Measurements from ENCODE around the gene GHSR.

The GHSR gene

DNA sequence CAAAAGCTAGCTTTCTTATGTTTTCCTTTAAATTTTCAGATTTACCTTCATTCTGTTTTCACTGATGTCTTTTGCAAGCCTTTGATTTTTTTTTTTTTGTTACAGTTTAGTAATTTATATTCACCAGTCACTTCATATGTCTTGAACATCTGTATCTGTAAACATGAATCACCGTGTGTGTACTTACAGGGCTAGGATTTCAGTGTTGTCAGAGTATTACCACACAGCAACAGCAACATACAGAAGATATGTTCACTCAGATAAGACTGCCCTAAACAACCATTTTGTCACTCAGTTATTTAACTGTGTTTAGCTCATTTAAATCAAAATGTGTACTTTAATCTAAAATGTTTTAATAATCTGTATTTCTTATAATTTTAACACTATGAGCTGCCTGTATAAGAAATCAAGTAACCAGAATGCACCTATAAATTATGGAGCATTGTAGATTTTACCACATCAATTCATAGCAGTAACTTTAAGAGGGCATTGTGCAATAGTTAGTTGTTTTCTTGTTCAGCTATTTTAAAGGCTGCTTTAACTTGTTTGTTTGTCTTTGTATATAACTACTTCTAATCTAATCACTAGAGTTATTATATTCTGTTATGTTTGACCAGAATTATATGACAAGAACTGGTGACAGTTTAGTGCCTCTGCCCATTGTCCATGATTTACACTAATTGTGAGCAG lies 50.4 kb downstream of the GHSR start:
- no peak overlapping the region for H2AFZ ChIP-seq (ENCODE audit: low read depth, low read length, severe bottlenecking)
- H3K27me3 ChIP-seq (ENCODE audit: low read length), result no peaks in the 10 kb centered on the region
- no peaks in the 10 kb centered on the region for H3F3A ChIP-seq (ENCODE audit: insufficient read depth)
- TF ChIP-seq, protein P1, sequence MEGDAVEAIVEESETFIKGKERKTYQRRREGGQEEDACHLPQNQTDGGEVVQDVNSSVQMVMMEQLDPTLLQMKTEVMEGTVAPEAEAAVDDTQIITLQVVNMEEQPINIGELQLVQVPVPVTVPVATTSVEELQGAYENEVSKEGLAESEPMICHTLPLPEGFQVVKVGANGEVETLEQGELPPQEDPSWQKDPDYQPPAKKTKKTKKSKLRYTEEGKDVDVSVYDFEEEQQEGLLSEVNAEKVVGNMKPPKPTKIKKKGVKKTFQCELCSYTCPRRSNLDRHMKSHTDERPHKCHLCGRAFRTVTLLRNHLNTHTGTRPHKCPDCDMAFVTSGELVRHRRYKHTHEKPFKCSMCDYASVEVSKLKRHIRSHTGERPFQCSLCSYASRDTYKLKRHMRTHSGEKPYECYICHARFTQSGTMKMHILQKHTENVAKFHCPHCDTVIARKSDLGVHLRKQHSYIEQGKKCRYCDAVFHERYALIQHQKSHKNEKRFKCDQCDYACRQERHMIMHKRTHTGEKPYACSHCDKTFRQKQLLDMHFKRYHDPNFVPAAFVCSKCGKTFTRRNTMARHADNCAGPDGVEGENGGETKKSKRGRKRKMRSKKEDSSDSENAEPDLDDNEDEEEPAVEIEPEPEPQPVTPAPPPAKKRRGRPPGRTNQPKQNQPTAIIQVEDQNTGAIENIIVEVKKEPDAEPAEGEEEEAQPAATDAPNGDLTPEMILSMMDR (IDR thresholded peaks at IDR 0.05; ENCODE audit: insufficient read depth, low read length, poor library complexity, severe bottlenecking), result no peak
- TF ChIP-seq EZH2phosphoT487 (conservative IDR thresholded peaks at IDR 0.05; ENCODE audit: low read length), result no peak
- H3K79me2 ChIP-seq (ENCODE audit: insufficient read depth, low read length), result no peaks in the 10 kb centered on the region
- no peak overlapping the region for H3K4me2 ChIP-seq (ENCODE audit: low read depth, low read length, poor library complexity, severe bottlenecking)
- H3K36me3 ChIP-seq (ENCODE audit: low read length), result no peaks in the 10 kb centered on the region
- H3K9me2 ChIP-seq (replicated peaks; ENCODE audit: insufficient read depth, low read length), result no peaks in the 10 kb centered on the region
- H3K27ac ChIP-seq (ENCODE audit: low read depth, low read length), result no peak overlapping the region
- H3K4me3 ChIP-seq (ENCODE audit: insufficient read depth, low read length, poor library complexity, severe bottlenecking), result no peak overlapping the region
- H3K9ac ChIP-seq (ENCODE audit: low read length), result no peak overlapping the region
- no peaks in the 10 kb centered on the region for H4K20me1 ChIP-seq (ENCODE audit: low read depth, low read length)
- H3K9me3 ChIP-seq (ENCODE audit: insufficient read depth, low read length), result no peaks in the 10 kb centered on the region

DNA sequence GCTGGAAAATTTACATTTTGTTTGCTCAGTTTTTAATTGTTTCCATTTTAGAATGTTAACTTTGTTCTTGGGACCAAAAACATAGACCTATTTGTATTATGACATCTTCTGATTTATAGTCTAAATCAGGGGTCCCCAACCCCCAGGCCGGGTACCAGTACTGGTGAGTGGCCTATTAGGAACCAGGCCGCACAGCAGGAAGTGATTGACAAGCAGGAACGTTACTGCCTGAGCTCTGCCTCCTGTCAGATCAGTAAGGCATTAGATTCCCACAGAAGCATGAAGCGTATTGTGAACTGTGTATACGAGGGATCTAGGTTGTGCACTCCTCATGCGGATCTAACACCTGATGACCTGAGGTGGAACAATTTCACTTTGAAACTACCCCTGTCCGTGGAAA lies 51.9 kb downstream of the GHSR start:
- H3F3A ChIP-seq (ENCODE audit: insufficient read depth), result no peaks in the 10 kb centered on the region
- H3K27ac ChIP-seq (ENCODE audit: low read depth, low read length), result no peak overlapping the region
- H3K27me3 ChIP-seq (ENCODE audit: low read length), result no peaks in the 10 kb centered on the region

DNA sequence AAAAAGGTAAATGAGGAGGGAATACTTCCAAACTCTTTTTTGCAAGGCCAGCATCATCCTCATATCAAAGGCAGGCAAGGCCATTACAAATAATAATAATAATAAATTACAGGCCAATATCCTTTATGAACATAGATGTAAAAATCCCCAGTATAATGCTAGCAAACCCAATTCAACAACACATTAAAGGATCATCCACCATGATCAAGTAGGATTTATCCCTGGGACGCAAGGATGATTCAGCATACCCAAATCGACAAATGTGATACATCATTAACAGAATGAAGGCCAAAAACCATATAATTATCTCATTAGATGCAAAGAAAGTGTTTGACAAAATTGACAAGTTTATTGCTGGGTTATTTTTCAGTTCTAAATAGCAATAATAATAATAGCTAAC lies 53.6 kb downstream of the GHSR start:
- H2AFZ ChIP-seq (ENCODE audit: low read depth, low read length, severe bottlenecking), result no peak overlapping the region
- H3K79me2 ChIP-seq (ENCODE audit: insufficient read depth, low read length), result no peaks in the 10 kb centered on the region
- no peaks in the 10 kb centered on the region for H4K20me1 ChIP-seq (ENCODE audit: low read depth, low read length)
- H3K36me3 ChIP-seq (ENCODE audit: low read length), result no peaks in the 10 kb centered on the region
- H3K9ac ChIP-seq (ENCODE audit: low read length), result no peak overlapping the region
- H3K4me2 ChIP-seq (ENCODE audit: low read depth, low read length, poor library complexity, severe bottlenecking), result no peak overlapping the region
- H3K4me3 ChIP-seq (ENCODE audit: insufficient read depth, low read length, poor library complexity, severe bottlenecking), result no peak overlapping the region
- no peaks in the 10 kb centered on the region for H3F3A ChIP-seq (ENCODE audit: insufficient read depth)
- no peaks in the 10 kb centered on the region for H3K9me2 ChIP-seq (replicated peaks; ENCODE audit: insufficient read depth, low read length)
- no peaks in the 10 kb centered on the region for H3K9me3 ChIP-seq (ENCODE audit: insufficient read depth, low read length)
- TF ChIP-seq EZH2phosphoT487 (conservative IDR thresholded peaks at IDR 0.05; ENCODE audit: low read length), result no peak
- TF ChIP-seq, protein P1 (IDR thresholded peaks at IDR 0.05; ENCODE audit: insufficient read depth, low read length, poor library complexity, severe bottlenecking), result no peak
- no peaks in the 10 kb centered on the region for H3K27me3 ChIP-seq (ENCODE audit: low read length)
- H3K27ac ChIP-seq (ENCODE audit: low read depth, low read length), result no peak overlapping the region

More for the DNA sequence above, 51.9 kb downstream of the GHSR start:
- no peaks in the 10 kb centered on the region for H3K9me2 ChIP-seq (replicated peaks; ENCODE audit: insufficient read depth, low read length)
- H3K4me3 ChIP-seq (ENCODE audit: insufficient read depth, low read length, poor library complexity, severe bottlenecking), result no peak overlapping the region
- H3K9ac ChIP-seq (ENCODE audit: low read length), result no peak overlapping the region
- H3K79me2 ChIP-seq (ENCODE audit: insufficient read depth, low read length), result no peaks in the 10 kb centered on the region
- no peaks in the 10 kb centered on the region for H3K36me3 ChIP-seq (ENCODE audit: low read length)
- no peak overlapping the region for H2AFZ ChIP-seq (ENCODE audit: low read depth, low read length, severe bottlenecking)
- no peaks in the 10 kb centered on the region for H3K9me3 ChIP-seq (ENCODE audit: insufficient read depth, low read length)
- no peak for TF ChIP-seq EZH2phosphoT487 (conservative IDR thresholded peaks at IDR 0.05; ENCODE audit: low read length)
- no peaks in the 10 kb centered on the region for H4K20me1 ChIP-seq (ENCODE audit: low read depth, low read length)
- H3K4me2 ChIP-seq (ENCODE audit: low read depth, low read length, poor library complexity, severe bottlenecking), result no peak overlapping the region
